Cardiac fibroblast (primary cell): ENCODE data around the gene USP47.

Experiments used
- DNase-seq, 2 donors: peaks; one replicate each; pipeline versions ENCODE4 v3.0.0 to v3.0.0-alpha.2; 2010; ENCODE audit warnings: low read depth in 2 of 2
- H3K4me3 ChIP-seq, 2 donors: replicated peaks in 1 of 2; 1 replicate in 1 of 2; 2 replicates in 1 of 2; pipeline ENCODE4 v1.5.1; 2011; ENCODE audit warnings: low read depth in 2 of 2, low read length in 2 of 2, mild to moderate bottlenecking in 2 of 2, moderate library complexity in 1 of 2
- TF ChIP-seq, protein P1 (sequence below): IDR thresholded peaks from one replicate; pipeline ENCODE4 v1.5.1; 2011; ENCODE audit warnings: low read depth, mild to moderate bottlenecking, low read length, inconsistent platforms

Gene USP47

DNA sequence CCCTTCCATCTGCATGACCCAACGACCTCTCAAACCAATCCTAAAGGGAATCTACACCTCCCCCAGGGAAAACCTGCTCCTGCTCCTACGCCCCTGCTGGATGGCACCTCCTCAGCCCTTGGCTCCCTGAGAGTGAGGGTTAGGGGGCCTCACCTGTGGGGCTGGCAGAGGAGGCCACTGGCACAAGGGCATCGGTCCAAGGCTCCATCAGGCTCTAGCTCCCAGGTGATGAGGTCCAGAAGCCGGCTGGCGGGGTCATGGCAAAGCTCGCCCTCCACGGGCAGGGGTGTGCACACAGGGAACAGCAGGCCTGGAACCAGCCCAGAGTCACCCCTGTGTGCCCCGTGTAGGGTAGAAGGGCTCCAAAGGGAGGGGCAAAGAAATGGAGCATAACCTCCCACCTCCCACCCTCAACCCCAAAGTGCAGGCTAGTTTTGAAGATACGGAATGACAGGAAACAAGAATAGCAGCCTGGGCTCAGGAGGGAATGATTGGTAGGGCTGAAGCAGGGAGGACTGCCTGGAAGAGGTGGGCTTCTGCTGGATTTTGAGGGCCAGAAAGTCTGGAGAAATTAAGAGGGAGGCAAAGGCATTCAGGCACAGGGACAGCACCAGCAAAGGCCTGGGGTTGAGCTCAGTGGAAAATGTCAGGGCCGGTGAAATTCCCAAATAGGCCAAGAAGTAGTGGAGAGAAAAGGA lies 124.0 kb downstream of the USP47 start:
- TF ChIP-seq, protein P1, sequence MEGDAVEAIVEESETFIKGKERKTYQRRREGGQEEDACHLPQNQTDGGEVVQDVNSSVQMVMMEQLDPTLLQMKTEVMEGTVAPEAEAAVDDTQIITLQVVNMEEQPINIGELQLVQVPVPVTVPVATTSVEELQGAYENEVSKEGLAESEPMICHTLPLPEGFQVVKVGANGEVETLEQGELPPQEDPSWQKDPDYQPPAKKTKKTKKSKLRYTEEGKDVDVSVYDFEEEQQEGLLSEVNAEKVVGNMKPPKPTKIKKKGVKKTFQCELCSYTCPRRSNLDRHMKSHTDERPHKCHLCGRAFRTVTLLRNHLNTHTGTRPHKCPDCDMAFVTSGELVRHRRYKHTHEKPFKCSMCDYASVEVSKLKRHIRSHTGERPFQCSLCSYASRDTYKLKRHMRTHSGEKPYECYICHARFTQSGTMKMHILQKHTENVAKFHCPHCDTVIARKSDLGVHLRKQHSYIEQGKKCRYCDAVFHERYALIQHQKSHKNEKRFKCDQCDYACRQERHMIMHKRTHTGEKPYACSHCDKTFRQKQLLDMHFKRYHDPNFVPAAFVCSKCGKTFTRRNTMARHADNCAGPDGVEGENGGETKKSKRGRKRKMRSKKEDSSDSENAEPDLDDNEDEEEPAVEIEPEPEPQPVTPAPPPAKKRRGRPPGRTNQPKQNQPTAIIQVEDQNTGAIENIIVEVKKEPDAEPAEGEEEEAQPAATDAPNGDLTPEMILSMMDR, result no peak

DNA sequence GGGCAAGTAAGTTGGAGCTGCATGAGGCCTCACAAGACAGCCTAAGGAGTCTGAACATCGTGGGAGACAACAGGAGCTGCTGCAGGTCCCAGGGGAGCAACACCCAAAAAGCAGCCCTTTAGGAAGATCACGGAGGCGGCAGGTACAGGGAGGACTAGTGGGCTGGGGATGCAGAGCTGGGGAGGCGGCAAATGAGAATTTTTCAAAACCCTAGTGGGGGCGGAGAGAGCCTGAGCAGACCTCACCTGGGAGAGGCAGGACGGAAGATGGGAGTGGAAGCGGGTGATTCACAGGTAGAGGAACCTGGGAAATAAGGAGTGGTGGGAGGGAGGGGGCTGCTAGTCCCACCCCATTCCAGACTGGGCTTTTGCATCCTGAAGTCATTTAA lies 124.6 kb downstream of the USP47 start:
- no peak for DNase-seq
- H3K4me3 ChIP-seq, result no peak overlapping the region
- TF ChIP-seq, protein P1, result no peak

More for the DNA sequence above, 124.0 kb downstream of the USP47 start:
- H3K4me3 ChIP-seq, result no peak overlapping the region
- DNase-seq, result no peak

DNA sequence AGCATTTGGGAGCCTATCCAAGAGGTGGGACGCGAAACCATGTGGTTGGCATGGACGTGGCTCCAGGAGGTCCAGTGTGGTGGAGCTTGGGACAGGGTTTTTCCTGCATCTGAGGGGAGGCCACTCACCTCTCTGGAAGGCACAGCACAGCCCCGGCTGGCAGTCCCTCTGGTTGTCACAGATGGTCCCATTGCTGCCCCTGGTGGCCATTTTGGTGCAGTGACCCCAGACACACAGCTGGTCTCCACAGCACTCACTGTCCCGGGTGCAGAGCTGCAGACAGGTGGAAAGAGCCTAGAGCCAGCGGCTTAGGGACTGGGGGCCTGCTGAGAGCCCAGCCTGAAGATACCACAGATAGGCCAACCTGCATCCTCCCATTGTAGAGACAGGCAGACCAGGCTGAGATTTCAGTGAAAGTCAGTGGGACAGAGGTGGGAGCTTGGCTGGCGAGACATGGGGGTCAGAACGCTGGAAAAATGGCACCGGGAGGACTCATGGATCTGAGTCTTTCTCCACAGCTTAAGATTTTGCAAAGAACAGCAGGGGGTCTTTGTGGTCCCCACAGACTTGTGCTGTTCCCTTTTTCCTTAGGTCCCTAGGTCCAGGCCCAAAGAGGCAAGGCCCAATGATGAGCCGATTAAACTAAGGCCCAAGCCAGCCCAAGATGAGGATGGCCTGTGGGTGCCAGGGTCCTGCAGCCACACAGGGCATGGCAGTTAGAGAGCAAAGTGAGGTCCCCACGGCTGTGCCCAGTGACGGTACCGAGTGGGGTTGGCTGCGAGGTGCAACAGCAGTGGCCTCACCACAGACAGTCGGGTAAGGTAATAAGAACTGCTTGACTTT lies 125.3 kb downstream of the USP47 start:
- TF ChIP-seq, protein P1, result peak; percentile 87
- peak; percentile 42 to 58 for DNase-seq
- no peak overlapping the region for H3K4me3 ChIP-seq

DNA sequence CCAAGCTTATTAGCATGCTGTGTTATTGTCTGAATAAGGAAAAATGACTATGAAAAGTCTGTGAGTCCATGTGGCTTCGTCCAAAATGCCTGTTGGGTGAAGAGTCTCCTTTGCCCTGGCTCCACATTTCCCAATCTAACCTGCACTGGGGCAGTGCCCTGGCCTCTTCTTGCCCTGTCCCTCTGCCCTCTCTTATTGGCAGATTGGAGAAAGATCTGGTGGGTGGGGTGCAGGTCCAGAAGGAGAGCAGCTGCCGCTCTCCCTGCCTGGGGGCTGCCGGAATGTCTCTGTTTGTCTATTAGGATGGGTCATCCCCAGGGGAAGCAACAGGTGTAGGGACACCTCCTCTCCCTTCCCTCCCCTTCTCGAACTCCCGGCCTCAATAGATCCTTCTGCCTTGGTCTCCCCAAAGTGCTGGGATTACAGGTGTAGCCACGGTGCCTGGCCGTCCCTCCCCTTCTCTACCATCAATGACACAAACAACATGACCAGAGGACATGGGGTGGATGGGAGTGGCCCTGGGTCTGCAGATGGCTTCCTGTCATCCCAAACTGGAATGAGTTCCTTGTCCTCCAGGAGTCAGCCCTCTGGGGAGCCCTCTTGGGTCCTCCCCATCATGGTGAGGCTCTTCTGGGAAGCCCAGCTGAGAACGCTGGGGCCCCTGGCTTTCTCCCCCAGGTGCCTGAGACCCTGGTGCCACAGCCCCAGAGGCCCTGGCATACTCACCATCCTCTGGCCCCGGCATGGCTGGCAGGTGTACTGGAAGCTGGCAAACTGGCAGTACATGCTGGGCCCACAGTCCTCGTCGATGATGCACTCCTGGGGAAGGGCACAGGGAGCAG lies 126.1 kb downstream of the USP47 start:
- no peak for DNase-seq

DNA sequence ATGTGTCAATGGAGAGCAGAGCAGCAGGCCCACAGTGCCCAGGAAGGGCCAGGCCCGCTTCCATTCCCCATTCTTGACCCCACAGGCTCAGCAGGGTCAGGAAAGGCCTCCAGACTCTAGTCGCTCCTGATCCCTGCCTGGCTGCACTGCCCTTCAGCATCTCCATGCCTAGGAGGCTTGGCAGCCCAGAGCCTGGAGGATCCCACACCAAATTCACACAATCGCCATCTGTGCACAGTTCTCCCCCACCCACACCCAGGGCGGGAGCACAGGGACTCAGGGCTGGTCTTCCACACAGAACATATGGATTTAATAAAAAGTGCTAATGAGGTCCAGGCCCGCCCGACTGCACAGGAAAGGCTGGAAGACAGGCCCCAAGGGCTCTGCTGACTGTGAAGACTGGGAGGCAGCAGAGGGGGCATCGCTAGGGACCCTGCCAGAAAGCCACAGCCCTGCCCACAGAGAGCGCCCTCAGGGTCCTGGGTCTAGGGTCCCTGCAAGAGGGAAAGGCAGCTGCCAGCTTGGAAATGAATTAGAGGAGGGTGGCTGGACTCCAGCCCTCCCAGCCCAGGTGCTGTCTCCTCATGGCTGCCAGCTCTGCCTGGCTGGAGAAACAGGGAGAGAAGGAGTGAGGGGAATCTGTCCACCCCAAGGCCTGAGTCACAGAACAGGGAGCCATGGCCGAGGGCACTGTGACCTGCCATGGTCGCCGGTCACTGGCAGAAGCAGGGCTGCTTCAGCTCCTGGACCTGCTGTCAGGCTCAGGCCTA lies 126.9 kb downstream of the USP47 start:
- no peak for DNase-seq
- TF ChIP-seq, protein P1, result no peak
- no peak overlapping the region for H3K4me3 ChIP-seq

More for the DNA sequence above, 126.1 kb downstream of the USP47 start:
- no peak overlapping the region for H3K4me3 ChIP-seq
- TF ChIP-seq, protein P1, result no peak
